ENCODE measurements around the gene SYCE3.
"Not testable (repeated sequence)": the region's sequence is repeated elsewhere in the genome, so short reads cannot be mapped to it uniquely, and the experiment has no call there.

The SYCE3 gene

GRCh38 chr22:50562523-50563412, at the start of gene SYCE3:
TSS of gene SYCE3 (minus strand) at chr22:50562919. CDS start at chr22:50556405, 6,514 bp downstream.
- DNase-seq (ENCODE audit: low read depth, low spot score), result peak; percentile 45

GRCh38 chr22:50612168-50612527, 49.4 kb upstream of the SYCE3 start:
- no peak for DNase-seq (ENCODE audit: low read depth, low spot score)

GRCh38 chr22:50611341-50612060, 48.8 kb upstream of the SYCE3 start:
- DNase-seq (ENCODE audit: low read depth, low spot score), result no peak

GRCh38 chr22:50610581-50610980, 47.9 kb upstream of the SYCE3 start:
- no peak for DNase-seq (ENCODE audit: low read depth, low spot score)

- DNase-seq (ENCODE audit: low read depth, low spot score), result no peak
Observed at GRCh38 chr22:50610041-50610451, 47.3 kb upstream of the SYCE3 start.

- DNase-seq (ENCODE audit: low read depth, low spot score), result no peak
Observed at GRCh38 chr22:50609599-50609998, 46.9 kb upstream of the SYCE3 start.

GRCh38 chr22:50608996-50609395, 46.3 kb upstream of the SYCE3 start:
- DNase-seq (ENCODE audit: low read depth, low spot score), result no peak

- not testable (repeated sequence) for DNase-seq (ENCODE audit: low read depth, low spot score)
Observed at GRCh38 chr22:50608058-50608840, 45.5 kb upstream of the SYCE3 start.

GRCh38 chr22:50607659-50608020, 44.9 kb upstream of the SYCE3 start:
- DNase-seq (ENCODE audit: low read depth, low spot score), result no peak

- no peak for DNase-seq (ENCODE audit: low read depth, low spot score)
Observed at GRCh38 chr22:50606946-50607658, 44.4 kb upstream of the SYCE3 start.

- no peak for DNase-seq (ENCODE audit: low read depth, low spot score)
Observed at GRCh38 chr22:50606165-50606945, 43.6 kb upstream of the SYCE3 start.

- no peak for DNase-seq (ENCODE audit: low read depth, low spot score)
Observed at GRCh38 chr22:50605613-50606074, 42.9 kb upstream of the SYCE3 start.

GRCh38 chr22:50605002-50605612, 42.4 kb upstream of the SYCE3 start:
- no peak for DNase-seq (ENCODE audit: low read depth, low spot score)

- DNase-seq (ENCODE audit: low read depth, low spot score), result no peak
Observed at GRCh38 chr22:50604256-50605001, 41.7 kb upstream of the SYCE3 start.

GRCh38 chr22:50603511-50604255, 41.0 kb upstream of the SYCE3 start:
- DNase-seq (ENCODE audit: low read depth, low spot score), result no peak

- no peak for DNase-seq (ENCODE audit: low read depth, low spot score)
Observed at GRCh38 chr22:50602338-50602700, 39.6 kb upstream of the SYCE3 start.

- DNase-seq (ENCODE audit: low read depth, low spot score), result no peak
Observed at GRCh38 chr22:50601669-50602337, 39.1 kb upstream of the SYCE3 start.

GRCh38 chr22:50600967-50601668, 38.4 kb upstream of the SYCE3 start:
- DNase-seq (ENCODE audit: low read depth, low spot score), result no peak
